ENCODE data around the gene U2AF2. TPM values are rescaled to one million over a fixed set of nuclear protein-coding genes. Genes with fewer than 3 reads are reported as not detected.

The U2AF2 gene
- total and polyA plus RNA-seq, 9 donors: 27.3 to 183 (median 148) TPM

DNA sequence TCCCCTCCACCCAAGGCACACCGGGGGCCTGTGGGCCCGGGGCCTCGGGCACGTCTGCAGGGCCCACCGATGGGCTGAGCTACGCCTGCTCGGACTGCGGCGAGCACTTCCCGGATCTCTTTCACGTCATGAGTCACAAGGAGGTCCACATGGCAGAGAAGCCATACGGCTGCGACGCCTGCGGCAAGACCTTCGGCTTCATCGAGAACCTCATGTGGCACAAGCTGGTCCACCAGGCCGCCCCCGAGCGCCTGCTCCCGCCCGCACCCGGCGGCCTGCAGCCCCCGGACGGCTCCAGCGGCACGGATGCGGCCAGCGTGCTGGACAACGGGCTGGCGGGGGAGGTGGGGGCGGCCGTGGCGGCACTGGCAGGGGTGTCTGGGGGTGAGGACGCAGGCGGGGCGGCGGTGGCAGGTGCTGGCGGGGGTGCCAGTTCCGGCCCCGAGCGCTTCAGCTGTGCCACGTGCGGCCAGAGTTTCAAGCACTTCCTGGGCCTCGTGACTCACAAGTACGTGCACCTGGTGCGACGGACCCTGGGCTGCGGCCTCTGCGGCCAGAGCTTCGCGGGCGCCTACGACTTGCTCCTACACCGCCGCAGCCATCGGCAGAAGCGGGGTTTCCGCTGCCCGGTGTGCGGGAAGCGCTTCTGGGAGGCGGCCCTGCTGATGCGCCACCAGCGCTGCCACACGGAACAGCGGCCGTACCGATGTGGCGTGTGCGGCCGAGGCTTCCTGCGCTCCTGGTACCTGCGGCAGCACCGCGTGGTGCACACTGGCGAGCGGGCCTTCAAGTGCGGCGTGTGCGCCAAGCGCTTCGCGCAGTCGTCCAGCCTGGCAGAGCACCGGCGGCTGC, 39.1 kb upstream of the U2AF2 start:
- H3K9me3 ChIP-seq: no peaks in the 10 kb centered on the region
- no peaks in the 10 kb centered on the region for H3K27me3 ChIP-seq
- TF ChIP-seq EP300 (IDR thresholded peaks at IDR 0.05): no peak
- TF ChIP-seq POLR2A (IDR thresholded peaks at IDR 0.05): no peak
- TF ChIP-seq, protein P1, sequence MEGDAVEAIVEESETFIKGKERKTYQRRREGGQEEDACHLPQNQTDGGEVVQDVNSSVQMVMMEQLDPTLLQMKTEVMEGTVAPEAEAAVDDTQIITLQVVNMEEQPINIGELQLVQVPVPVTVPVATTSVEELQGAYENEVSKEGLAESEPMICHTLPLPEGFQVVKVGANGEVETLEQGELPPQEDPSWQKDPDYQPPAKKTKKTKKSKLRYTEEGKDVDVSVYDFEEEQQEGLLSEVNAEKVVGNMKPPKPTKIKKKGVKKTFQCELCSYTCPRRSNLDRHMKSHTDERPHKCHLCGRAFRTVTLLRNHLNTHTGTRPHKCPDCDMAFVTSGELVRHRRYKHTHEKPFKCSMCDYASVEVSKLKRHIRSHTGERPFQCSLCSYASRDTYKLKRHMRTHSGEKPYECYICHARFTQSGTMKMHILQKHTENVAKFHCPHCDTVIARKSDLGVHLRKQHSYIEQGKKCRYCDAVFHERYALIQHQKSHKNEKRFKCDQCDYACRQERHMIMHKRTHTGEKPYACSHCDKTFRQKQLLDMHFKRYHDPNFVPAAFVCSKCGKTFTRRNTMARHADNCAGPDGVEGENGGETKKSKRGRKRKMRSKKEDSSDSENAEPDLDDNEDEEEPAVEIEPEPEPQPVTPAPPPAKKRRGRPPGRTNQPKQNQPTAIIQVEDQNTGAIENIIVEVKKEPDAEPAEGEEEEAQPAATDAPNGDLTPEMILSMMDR (IDR thresholded peaks at IDR 0.05): no peak
- intact Hi-C loops (cut with DNase I): no loop called here
- H3K4me3 ChIP-seq: no peak overlapping the region
- peaks cover 1% of the 10 kb centered on the region for H3K4me1 ChIP-seq (ENCODE audit: insufficient read depth)
- H3K36me3 ChIP-seq: no peaks in the 10 kb centered on the region
- WGBS, 3 donors: 95% methylated on average over 70 to 88 of the region's 88 CpGs
- no peak overlapping the region for H3K27ac ChIP-seq
- no peak for DNase-seq

DNA sequence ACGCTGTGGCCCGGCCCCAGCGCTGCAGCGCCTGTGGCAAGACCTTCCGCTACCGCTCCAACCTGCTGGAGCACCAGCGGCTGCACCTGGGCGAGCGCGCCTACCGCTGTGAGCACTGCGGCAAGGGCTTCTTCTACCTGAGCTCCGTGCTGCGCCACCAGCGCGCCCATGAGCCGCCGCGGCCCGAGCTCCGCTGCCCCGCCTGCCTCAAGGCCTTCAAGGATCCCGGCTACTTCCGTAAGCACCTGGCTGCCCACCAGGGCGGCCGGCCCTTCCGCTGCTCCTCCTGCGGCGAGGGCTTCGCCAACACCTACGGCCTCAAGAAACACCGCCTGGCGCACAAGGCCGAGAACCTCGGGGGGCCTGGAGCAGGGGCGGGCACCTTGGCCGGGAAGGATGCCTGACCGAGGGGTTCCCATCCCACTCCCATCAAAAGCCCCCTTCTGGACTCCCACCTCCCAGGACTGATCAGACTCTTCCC, 38.4 kb upstream of the U2AF2 start:
- Histone ChIP-seq H3K4me1 (ENCODE audit: insufficient read depth) (peaks cover 1% of the 10 kb centered on the region), H3K27ac (no peak overlapping the region), H3K9me3 (no peaks in the 10 kb centered on the region), H3K4me3 (no peak overlapping the region), H3K36me3 (no peaks in the 10 kb centered on the region), H3K27me3 (no peaks in the 10 kb centered on the region)
- intact Hi-C loops (cut with DNase I): no loop called here
- TF ChIP-seq EP300 (IDR thresholded peaks at IDR 0.05) (no peak), POLR2A (IDR thresholded peaks at IDR 0.05) (no peak)
- TF ChIP-seq, protein P1 (IDR thresholded peaks at IDR 0.05): no peak
- DNase-seq: no peak
- 94 to 97% (median 96%) methylated on average over 38 of the region's 38 CpGs for WGBS, 3 donors

DNA sequence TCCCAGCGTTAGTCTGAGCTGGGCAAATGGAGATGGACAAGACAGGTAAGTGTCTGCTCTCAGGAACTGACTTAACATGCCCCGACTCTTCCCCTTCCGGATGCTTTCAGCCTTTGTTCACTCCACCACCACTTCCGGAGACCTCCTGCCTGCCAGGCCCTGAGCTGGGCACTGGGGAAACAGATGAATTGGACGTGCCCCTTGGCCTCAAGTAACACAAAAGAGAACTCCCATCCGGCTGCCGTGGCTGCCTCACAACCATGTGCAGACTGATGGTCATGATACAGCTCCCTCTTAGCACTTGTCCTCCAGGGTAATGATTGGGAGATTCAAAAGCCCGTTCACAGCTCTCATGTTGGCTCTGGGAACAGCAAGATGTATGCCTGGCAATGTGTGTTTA, 37.4 kb upstream of the U2AF2 start:
- Histone ChIP-seq H3K4me3 (no peak overlapping the region), H3K36me3 (no peaks in the 10 kb centered on the region), H3K4me1 (ENCODE audit: insufficient read depth) (no peaks in the 10 kb centered on the region), H3K27ac (no peak overlapping the region), H3K27me3 (no peaks in the 10 kb centered on the region), H3K9me3 (no peaks in the 10 kb centered on the region)
- no peak for TF ChIP-seq POLR2A (IDR thresholded peaks at IDR 0.05)
- no peak for TF ChIP-seq EP300 (IDR thresholded peaks at IDR 0.05)
- TF ChIP-seq, protein P1 (IDR thresholded peaks at IDR 0.05): no peak
- intact Hi-C loops (cut with DNase I): no loop called here
- WGBS, 3 donors: 80 to 82% (median 80%) methylated on average over 8 of the region's 8 CpGs
- DNase-seq: no peak

DNA sequence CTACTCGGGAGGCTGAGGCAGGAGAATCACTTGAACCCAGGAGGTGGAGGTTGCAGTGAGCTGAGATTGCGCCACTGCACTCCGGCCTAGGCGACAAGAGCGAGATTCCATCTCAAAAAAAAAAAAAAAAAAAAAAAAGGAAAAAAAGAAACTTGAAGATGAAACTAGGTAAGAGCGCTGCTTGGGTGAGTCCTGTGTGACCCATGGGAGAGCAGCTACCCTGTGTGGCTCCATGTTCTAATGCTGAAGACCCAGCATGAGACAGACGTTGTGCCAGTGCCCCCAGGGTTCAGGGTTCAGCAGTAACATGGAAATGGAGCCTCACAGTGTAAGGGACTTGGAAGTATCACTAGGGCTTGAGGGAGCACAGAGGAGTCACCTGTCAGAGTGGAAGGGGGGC, 36.4 kb upstream of the U2AF2 start:
- Histone ChIP-seq H3K27me3 (no peaks in the 10 kb centered on the region), H3K36me3 (no peaks in the 10 kb centered on the region), H3K4me3 (no peak overlapping the region), H3K27ac (no peak overlapping the region), H3K4me1 (ENCODE audit: insufficient read depth) (peaks cover 2% of the 10 kb centered on the region), H3K9me3 (no peaks in the 10 kb centered on the region)
- TF ChIP-seq, protein P1 (IDR thresholded peaks at IDR 0.05): no peak
- TF ChIP-seq POLR2A (IDR thresholded peaks at IDR 0.05) (no peak), EP300 (IDR thresholded peaks at IDR 0.05) (no peak)
- DNase-seq: no peak
- intact Hi-C loops (cut with DNase I): no loop called here
- 80 to 84% (median 83%) methylated on average over 7 of the region's 7 CpGs for WGBS, 3 donors

All from ovary (tissue), 9 donors.